ENCODE results near the gene ATP1B4.
"Not testable (repeated sequence)": the region's sequence is repeated elsewhere in the genome, so short reads cannot be mapped to it uniquely, and the experiment has no call there.

The ATP1B4 gene

DNA sequence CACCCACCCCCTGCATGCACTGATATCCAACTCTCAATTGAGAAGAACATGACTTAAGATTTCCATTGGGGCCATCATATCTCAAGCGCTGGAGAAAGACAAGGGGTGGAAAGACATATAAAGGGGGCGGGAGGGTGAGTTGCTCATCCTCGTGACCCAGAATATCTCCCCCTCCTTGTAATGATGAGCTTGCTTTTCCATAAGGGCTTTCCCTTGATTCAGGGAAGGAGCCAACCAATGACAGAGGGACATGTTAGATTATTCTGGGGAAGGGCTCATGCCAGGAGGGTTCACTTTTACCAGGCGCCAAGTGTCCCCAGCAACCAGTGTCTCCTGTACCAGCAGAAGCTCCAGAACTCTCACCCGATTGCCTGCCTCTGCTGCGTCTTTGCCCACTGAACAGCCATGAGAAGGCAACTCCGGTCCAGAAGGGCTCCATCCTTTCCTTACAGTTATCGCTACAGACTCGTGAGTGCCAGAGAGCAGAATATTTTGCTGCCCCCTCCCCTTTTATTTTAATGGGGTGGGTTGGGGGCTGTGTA lies at the start of gene ATP1B4:
TSS of gene ATP1B4 (plus strand) at position 326 of the 542 bp plus-strand sequence. CDS start at position 406, 80 bp downstream.
- DNase-seq: no peak

DNA sequence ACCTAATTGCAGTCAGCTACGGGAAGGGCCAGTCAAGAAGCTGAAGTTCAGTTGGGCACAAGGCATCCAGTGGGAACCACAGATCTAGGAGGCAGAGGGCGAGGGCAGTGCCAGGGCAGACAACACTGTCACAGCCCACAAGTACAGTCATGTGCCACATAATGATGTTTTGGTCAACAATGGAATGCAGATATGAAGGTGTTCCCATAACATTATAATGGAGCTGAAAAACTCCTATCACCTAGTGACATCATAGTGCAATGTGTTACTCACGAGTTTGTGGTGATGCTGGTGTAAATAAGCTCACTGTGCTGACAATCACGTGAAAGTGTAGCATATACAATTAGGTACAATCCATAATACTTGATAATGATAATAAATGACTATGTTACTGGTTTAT lies 46.1 kb upstream of the ATP1B4 start:
- DNase-seq: no peak

DNA sequence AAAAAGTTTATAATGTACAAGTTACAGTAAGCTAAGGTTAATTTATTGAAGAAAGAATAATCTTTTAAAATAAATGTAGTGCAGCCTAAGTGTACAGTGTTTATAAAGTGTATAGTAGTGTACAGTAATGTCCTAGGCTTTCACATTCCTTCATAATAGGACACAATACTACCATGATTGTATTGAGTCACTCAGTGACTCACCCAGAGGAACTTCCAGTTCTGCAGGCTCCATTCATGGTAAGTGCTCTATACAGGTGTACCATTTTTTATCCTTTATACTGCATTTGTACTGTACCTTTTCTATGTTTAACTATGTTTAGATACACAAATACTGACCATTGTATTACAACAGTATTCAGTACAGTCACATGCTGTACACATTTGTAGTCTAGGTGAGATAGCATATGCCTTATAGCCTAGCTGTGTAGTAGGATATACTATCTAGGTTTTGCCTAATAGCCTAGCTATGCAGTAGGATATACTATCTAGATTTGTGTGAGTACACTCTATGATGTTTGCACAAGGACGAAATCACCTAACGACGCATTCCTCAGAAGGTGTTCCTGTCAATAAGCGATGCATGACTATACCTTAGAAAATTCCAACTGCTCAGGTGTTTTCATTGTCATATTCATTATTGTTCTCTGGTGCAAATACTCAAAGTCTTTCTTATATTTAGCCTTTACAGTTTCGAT lies 45.2 kb upstream of the ATP1B4 start:
- no peak for DNase-seq

DNA sequence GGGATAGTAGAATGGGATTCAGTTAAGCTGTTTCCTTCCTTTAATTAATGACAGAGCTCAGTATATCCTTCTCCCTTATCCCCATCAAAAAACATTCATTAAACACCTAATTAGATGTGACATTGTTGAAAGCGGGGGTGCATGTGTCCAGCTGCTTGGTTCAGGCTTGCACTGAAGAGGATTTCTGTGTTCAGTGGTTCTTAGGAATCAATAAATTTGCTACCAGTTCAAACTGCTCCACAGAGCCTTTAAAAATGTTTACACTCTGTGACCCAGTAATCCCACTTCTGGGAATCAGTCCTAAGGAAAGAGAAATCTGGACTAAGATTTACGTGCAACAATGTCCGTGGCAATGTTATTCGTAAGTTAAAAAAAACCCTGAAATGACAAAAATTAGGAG lies 43.5 kb upstream of the ATP1B4 start:
- DNase-seq: no peak

DNA sequence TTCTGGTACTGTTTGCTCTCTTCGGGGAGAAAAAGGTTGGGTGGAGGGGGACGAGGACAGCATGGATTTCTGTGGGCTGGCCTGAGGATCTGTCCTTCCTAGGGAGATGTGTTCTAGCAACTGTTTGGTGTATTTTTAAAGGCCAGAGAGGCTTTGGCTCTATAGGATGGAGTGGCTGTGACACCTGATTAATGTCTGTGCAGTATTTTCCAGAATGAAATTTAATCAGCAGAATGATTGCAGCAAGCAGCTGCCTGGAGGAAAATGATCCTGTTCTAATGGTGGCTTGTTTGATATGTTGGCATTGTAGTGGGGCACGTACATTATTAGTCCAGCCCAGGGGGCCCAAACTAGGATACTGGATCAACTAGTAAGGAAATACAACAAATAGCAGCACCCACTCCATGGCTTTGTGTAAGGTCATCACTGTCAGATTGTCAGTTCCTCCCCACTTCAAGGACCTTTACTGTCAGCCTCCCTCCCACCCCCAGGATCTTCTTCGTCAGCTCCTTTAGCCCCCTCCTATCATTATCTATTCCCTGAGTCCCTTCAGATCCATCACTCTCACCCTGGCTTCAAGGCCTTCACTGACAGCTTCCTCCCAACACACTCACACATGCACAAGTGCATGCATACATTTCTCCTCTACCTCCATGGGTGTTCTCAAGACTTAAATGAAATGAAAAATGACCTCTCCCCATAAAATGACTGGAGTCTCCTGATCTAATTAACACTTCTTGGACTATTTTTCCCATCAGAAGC lies 40.2 kb upstream of the ATP1B4 start:
- DNase-seq: no peak

DNA sequence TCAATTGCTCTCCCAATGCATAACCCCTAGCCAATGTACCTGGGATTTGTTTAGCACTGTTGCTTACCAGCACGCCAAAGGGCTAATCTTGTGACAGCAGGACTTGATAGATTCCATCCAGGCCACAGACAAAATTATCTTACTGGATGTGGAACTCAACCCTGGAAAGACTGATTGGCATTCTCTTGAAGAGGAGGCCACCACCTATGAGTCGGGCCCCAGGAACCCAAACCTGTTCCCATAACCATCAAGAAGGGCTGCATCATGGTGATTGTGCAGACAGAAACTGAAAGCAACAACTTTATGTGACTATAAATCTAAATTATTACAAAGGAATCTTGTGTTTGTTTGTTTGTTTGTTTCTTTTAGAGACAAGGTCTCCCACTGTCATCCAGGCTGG lies 30.8 kb upstream of the ATP1B4 start:
- DNase-seq: no peak

DNA sequence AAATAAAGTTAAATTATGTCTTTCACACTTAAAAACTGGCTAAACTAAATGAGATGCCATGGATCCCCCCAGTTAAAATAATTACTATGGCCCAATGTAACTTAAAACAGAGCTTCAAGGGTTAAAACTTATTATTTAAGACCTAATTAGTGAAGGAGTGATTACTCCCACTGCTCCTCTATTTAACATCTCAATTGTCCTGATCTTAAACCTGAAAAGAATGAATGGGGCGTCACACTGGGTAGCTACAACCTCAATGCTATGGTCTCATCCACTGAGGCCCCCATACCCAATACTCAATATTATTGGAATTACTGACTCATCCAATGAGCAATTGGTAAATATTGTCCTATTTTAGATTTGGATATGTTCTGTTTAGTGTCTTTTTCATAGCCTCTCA lies 29.5 kb upstream of the ATP1B4 start:
- no peak for DNase-seq

DNA sequence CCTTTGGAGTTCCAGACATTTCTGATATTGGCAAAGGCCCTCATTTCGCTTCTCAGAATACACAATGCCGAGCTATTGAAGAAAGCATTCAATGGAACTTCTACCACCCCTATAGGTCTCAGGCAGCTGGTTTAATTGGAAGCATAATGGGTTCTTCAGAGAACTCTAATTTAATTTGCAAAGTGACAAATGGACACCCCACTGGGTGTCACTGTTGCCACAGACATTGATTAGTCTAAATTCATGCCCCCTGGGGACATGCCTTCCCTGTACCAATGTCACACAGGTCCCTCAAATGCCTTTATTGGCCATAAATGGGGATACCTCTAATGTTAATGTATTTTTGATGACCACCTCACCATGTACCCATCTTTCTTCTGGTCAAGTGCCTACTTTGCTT lies 27.7 kb upstream of the ATP1B4 start:
- DNase-seq: no peak

DNA sequence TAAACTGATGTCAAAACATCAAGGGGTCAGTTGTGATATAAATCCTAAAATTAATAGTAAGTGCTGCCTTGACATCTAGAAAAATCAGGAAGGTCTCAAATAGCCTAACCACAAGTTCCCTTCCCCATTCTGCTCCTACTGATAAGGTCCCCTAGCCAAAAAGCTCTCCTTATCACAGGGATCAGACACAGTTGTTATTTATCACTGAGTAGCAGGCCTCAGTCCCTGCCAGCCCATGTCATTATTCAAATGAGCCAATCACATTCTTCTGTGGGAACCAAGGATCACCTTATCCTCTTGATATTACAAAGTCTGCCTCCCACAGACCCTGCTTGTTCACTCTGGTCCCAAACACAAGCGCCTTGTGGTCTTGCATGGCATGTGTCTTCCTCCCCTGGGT lies 27.3 kb upstream of the ATP1B4 start:
- DNase-seq: no peak

DNA sequence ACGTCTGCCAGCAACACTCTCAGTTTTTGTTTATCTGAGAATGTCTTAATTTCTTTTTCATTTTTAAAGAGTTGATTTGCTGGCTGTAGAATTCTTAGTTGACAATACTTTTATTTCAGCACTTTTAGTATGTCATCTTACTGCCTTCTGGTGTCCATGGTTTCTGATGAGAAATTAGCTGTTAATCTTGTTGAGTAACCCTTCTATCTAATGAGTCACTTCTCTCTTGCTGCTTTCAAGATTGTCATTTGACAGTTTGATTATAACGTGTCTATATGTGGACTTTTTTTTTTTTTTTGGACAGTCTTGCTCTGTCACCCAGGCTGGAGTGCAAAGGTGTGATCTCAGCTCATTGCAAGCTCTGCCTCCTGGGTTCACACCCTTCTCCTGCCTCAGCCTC lies 26.6 kb upstream of the ATP1B4 start:
- DNase-seq: no peak

DNA sequence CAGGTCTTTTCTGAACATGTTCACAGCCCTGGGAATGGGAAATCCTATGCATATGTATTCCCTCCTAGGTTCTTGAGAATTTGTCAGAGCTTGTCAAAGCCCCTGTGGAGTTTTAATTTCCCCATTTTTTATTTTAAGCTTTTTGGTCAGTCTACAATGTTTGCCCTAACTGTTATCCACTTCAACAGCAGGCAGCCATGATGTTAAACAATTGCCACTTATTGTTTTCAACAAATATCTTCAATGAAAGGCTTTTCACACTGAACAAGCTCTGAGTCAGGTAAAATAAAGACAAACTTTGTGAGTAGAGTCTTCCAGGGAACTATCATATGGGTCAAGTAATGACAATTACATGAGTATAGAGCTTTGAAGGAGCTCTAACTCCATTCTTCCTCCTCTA lies 25.0 kb upstream of the ATP1B4 start:
- no peak for DNase-seq

DNA sequence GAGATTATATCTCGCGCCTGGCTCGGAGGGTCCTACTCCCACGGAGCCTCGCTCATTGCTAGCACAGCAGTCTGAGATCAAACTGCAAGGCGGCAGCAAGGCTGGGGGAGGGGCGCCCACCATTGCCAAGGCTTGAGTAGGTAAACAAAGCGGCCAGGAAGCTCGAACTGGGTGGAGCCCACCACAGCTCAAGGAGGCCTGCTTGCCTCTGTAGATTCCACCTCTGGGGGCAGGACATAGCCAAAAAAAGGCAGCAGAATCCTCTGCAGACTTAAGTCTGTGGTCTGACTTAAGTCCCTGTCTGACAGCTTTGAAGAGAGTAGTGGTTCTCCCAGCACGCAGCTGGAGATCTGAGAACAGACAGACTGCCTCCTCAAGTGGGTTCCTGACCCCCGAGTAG lies 17.3 kb upstream of the ATP1B4 start:
- not testable (repeated sequence) for DNase-seq

DNA sequence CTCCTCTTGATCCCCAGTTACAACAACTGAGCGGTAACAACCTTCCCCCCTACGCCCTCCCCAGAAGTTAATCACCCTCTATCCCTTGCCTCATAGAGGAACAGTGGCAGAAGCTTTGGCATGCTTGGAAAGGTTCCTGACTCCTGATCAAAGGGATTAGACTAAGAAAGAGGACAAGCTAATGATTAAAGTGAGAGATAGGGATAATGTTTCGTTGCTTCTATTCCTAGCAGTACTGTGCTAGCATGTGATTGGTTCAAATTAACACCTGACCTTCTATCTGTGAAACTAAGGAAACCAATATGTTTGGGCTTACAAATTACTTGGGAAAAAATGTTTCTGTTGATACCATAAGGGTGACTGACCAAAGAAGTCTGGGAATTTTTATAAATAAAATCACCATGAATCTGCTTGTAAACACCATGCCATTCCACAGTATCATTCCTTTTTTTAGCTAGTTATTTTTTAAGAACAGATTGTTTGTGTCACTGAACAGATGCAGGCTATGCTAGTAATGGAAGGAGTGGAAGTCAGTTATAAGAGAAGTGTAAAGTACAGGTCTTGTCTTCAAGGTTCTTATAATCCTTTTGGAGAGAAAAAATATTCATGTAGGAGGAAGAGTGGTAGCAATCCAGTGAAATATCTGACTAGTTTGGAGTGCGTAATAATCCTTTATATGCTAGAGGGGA lies 11.3 kb upstream of the ATP1B4 start:
- DNase-seq: no peak

DNA sequence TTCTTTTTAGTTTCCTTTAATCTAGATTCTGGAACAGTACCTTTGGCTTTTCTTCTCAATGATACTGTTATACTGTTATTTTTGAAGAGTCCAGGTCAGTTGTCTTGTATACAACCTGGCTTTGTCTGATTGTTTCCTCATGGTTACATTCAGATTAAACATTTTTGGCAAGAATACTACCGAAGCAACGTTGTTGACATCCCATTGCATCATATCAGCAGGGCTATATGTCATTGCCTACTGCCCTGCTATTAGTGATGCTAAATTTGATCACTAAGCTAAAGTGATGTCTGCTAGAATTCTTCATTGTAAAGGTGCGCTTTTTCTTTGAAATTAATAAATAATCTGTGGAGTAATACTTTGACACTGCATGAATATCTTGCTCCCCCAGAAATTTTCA lies 5.8 kb upstream of the ATP1B4 start:
- DNase-seq: no peak

DNA sequence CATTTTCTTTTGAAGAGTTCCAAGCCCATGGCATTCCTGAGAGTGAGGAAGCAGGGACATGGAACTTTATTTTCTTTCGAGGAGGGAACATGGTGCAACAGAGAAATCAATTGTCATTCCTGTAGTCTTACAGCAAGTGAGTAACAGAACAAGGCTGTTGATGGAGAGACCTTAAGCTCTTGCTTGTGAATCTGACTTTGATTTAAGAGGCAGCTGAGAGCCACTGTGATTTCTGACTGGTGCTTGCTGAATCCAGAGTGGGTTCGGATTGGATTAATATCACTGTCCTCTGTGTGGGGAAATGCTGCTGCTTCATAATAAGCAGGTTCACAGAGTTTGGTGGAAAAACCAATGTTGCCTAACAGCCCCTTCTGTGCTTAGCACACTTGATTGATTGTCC lies 4.7 kb upstream of the ATP1B4 start:
- no peak for DNase-seq

DNA sequence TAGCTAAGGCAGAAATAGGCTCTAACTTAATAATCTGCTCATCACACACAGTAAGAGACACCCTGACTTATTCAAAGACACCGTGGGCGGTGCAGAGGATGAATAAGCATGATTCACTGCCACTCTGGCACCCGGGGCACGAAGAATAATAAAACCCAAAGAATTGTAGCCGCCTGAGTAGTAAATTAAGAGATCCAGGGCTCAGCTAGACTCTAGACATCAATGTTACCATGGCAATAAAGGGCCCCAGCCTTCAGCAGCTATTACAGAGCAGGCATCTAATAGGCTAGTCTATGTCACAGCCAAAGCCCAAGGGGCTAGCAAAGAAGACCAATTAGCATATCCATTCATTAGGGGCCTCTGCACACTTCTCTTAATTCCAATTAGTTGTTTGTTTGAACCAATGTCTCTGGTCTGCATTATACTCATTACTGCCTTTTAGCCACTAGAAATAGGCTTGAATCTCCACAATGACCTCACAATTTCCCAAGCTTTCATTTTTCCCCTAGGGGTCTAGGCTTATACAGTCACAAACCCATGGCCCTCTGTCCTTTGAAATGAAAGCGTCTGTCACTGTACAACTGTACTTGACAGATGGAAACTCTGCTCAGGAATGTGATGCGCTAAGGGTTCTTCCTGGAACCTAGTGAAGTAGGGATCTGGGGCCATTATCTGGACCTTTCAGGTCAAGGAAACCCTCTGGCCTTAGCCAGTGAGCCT lies 3.0 kb upstream of the ATP1B4 start:
- peak; percentile 18 for DNase-seq

DNA sequence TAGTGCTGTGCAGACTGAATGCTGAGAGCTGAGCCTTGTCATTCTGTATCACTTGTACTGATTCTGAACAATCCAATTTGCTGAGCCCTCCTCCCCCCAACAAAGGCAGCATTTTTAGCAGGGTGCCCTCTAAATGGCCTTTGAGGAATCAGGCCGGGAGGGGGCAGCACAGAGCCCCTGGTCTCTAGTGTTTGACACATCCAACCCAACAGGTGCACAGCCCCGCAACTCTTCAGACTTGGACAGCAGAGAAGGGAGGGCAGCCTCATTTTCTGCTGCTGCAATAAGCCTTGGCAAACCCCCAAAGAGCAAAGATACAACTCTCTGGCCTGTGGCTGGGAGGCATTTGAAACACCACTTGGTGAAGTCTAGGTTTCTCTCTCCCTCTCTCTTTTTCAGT lies 3.4 kb downstream of the ATP1B4 start:
- DNase-seq: peak; percentile 41

DNA sequence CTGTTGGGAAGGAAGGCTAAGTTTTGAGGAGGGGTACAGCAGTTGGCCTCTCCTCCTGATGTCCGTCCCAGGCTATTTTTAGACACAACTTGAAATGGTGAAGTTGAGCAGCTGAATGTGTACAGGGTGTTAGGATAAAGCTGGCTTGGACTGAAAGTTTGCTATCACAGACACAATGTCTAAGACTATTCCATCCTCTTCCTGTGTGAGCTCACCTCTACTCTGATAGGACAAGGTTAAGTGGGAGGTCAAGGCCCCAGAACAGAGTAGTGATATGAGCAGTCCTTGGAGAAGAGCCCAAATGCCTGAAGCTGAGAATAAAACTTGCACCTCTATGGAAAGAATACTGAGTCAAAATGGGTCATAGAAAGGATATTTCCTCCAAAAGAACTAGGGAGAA lies 4.1 kb downstream of the ATP1B4 start:
- DNase-seq: no peak

DNA sequence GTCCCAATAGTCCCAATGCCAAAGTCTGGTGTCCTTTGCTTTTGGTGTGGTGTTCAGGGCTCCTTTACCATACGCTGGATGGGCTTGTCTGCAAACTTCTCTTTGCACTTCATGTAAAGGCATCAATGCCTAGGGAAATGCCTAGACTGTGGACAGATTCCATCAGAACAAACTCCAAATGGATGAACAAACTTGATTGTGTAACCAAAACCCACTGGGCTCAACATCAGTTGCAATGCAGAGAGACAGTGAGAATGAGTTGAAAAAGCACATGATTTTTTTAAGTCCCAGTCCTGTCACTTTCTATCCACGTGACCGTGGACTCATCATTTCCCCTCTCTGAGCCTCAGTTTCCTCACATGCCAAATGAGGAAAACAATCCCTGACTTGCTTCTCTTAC lies 4.9 kb downstream of the ATP1B4 start:
- no peak for DNase-seq

DNA sequence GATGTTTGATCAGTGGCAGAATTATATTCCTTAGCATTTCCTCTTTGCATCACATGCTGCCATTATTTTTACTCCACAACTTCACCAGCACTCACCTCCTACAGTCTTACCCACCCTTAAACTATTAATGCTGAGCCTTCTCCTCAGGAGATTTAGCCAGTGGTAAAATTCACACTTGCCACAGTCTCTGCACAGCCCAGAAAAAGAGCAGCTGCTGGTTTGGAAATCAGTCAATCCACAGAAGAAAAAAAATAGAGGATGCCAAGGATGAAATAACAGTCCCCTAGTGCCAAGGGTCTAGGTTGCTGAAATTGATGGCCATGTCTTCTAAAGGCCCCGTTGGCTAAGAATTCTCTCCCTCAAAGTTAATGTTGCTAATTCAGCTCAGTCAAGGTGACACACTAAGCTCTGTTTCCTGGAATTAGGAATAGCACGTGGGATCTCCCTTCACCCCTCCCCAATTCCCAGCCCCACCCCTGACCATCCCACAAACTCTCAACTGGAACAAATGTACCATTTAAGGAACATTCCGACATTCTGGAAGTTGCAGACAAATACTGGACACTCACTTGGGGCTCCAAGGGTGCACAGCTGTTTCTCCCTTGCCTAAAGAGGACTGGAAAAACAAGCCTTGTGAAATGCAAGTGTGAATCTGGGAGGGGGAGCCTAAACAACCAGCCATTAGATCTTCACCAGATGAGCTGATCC lies 5.7 kb downstream of the ATP1B4 start:
- no peak for DNase-seq

DNA sequence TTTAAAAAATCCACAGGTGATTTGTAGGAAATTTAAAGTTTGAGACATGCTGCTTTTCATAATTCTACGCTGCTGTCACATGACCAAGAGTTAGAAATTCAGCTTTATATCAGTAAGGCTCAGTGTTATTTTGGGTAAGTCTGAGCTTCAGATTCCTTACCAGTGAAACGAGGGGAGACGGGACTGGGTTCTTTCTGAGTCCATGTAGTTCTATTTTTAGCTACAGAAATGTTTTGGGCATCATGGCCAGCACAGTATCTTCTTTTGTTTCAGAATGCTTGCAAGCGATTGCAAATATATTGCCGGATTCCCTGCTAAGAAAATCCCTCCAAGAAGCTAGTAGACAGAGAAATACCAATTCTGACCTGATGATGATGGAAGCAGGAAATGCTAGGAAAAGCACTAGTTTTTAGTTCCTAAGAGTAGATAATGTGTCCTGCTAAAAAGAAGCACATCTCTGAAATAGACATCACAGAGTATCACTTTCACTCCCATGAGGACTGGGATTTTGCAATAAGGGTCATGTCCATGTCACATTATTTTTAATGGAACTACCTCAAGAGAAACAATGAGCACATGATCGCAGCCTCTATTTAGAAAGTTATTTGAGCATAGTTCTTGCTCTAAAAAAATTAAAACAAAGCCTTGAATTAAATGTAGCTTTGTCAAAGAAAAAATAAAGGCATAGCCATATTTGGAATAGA lies 10.9 kb downstream of the ATP1B4 start:
- no peak for DNase-seq

DNA sequence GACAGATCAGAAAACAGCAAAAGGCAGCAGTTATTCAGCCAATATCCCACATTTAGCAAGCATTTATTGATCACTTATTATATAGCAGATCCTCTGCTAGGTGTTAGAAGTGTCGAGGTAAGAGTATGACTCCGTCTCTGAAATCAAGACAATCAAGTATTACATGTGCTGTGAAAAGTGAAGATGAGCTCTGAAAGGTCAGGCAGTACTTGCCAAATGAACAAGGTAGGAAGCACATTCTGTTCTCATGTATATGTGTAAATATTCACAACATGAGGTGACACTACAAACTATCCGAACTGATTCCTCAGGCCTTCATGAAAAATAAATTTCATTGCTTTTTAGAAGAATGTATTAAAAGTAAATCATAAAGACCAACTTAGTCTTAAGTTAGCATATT lies 15.3 kb downstream of the ATP1B4 start:
- DNase-seq: no peak
